Measurements from ENCODE around the gene ZNF670. TPM values are rescaled to one million over a fixed set of nuclear protein-coding genes. Genes with fewer than 3 reads are reported as not detected.

ZNF670 gene
- total RNA-seq, result 3.6 and 9.9 TPM in 2 replicates

DNA sequence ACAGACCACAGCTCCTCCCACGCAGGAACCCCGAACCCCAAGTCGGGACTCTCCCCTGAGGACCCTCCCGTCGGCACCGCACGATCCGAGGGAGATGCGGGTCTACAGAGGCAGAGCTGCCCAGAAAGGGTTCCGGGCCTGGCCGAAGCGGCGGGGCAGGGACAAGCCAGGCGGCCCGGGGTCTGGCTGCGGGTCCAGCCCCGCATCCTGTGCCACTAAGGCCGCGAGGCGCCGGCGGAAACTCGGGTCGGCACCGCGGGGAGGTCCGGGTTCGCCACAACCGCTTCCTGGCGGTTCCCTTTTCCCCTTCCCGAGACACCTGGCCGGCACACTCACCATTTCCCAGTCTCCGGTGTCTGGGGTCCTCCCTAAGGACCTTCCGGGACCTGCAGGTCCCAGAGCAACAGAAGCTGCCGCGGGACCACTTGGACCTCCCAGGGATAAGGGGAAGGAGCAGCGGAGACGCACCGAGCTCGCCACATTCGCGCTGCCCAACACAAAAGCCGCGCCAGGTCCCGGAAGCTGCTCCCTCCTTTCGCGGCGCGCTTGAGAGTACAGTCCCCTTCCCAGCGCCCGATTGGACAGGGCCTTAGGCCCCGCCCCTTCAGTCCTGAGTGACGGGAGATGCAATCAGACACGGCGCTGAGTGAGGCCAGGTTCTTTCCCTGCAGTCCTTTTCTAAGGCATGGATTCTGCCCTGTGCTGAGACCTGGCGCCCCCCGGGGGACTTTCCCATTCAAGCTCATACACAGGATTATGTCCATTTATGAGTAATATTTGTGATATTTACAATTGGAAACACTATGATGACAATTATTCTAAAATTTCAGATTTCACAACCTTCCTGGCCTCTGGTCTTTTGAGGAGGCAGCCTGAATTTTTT lies at the start of gene ZNF670:
TSS of gene ZNF670 (minus strand) at position 554 of the 883 bp plus-strand sequence. CDS start at position 339, 215 bp downstream.

DNA sequence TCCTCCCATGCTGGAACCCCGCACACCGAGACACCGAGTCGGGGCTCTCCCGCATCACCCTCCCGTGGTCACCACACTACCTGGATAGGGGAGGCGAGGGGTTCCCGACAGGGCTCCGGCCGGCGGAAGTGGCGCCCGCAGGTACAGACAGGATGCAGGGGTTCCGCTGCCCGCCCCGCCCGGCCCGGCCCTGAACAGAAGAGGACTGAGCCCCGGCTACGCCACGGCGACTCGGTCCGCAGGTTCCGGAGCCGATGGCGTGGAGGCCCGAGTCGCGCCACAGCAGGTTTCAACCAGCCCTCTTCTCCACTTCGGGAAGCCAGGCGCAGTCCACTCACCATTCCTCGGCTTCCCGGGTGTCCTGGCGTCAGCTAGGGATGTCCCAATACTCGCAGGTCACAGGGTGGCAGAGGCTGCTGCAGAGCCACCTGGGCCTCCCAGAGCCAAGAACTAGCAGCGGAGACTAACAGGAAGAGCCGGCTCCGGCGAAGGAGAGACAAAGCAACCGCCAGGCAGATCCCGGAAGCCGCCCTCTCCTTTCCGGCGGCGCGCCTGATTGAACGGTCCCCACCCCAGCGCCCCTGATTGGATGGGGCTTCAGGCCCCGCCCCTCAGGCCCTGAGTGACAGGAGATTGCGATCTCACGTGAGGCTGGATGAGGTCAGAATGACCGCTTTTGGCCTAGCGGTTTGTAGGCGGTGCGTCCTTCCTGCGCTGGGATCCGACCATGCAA lies 25.4 kb upstream of the ZNF670 start, which contains the start of gene ZNF669:
TSS of gene ZNF669 (minus strand) at position 498 of the 733 bp plus-strand sequence. CDS start at position 341, 157 bp downstream.

Other genes with a start within 250 kb of the ZNF670 start
- 19.1 and 33.5 TPM in 2 replicates for gene AHCTF1, start 146.9 kb downstream of the ZNF670 start, total RNA-seq
- gene ZNF695, start 70.8 kb downstream of the ZNF670 start, total RNA-seq, result 2.3 and 3.3 TPM in 2 replicates
- 8.3 and 12.4 TPM in 2 replicates for gene ZNF669, start 25.5 kb upstream of the ZNF670 start, total RNA-seq
- gene ZNF124, start 93.2 kb upstream of the ZNF670 start, total RNA-seq, result 33.0 and 47.3 TPM in 2 replicates
- gene VN1R5, start 177.3 kb upstream of the ZNF670 start, total RNA-seq, result not detected in 2 replicates